Smooth muscle cell (in vitro differentiated cells): ENCODE results near the gene HAPLN1. TPM values are rescaled to one million over a fixed set of nuclear protein-coding genes. Genes with fewer than 3 reads are reported as not detected.
"Not testable (repeated sequence)": the region's sequence is repeated elsewhere in the genome, so short reads cannot be mapped to it uniquely, and the experiment has no call there.

Source experiments
- DNase-seq: peaks from one replicate; lab custom pipeline; 2025; ENCODE audit not compliant: unreplicated experiment; lab: John Stamatoyannopoulos, UW
- H2AFZ ChIP-seq: fragments of 200-600 bp; sonication (generic); 2 replicates; pipeline ENCODE4 v1.6.0; 2016; ENCODE audit warnings: antibody characterized with exemption, low read depth, mild to moderate bottlenecking
- H3F3A ChIP-seq: fragments of 200-600 bp; sonication (generic); 2 replicates; pipeline ENCODE4 v1.6.0; 2017; ENCODE audit warnings: antibody characterized with exemption, low read depth
- H3K27ac ChIP-seq: fragments of 200-600 bp; sonication (generic); 2 replicates; pipeline ENCODE4 v1.5.1; 2016; ENCODE audit warnings: low read depth, mild to moderate bottlenecking
- H3K27me3 ChIP-seq: fragments of 200-600 bp; sonication (generic); 2 replicates; pipeline ENCODE4 v1.6.1; 2016; ENCODE audit warnings: low read depth, mild to moderate bottlenecking
- H3K36me3 ChIP-seq: fragments of 200-600 bp; sonication (generic); 2 replicates; pipeline ENCODE4 v1.5.1; 2016; ENCODE audit warnings: low read depth
- H3K4me1 ChIP-seq: fragments of 200-600 bp; sonication (generic); 2 replicates; pipeline ENCODE4 v1.5.1; 2016; ENCODE audit warnings: low read depth
- H3K4me2 ChIP-seq: fragments of 200-600 bp; sonication (generic); 2 replicates; pipeline ENCODE4 v1.6.0; 2016; ENCODE audit warnings: mild to moderate bottlenecking
- H3K4me3 ChIP-seq: fragments of 200-600 bp; sonication (generic); 2 replicates; pipeline ENCODE4 v1.5.1; 2016; ENCODE audit warnings: mild to moderate bottlenecking
- H3K79me2 ChIP-seq: fragments of 200-600 bp; sonication (generic); 2 replicates; pipeline ENCODE4 v1.6.0; 2016; ENCODE audit warnings: low read depth, mild to moderate bottlenecking
- H3K9ac ChIP-seq: fragments of 200-600 bp; sonication (generic); 2 replicates; pipeline ENCODE4 v1.6.0; 2016; ENCODE audit warnings: low read depth
- H3K9me3 ChIP-seq: fragments of 200-600 bp; sonication (generic); replicated peaks from 2 replicates; pipeline ENCODE4 v1.5.1; 2016; ENCODE audit warnings: low read depth
- H4K20me1 ChIP-seq: fragments of 200-600 bp; sonication (generic); 2 replicates; pipeline ENCODE4 v1.6.0; 2016; ENCODE audit warnings: low read depth
- CTCF ChIP-seq: fragments of 200-600 bp; sonication (generic); IDR thresholded peaks from 2 replicates; pipeline ENCODE4 v1.5.1; 2017; ENCODE audit warnings: borderline replicate concordance, mild to moderate bottlenecking, antibody characterized with exemption; ENCODE audit not compliant: insufficient read depth, poor library complexity, severe bottlenecking
- WGBS: methylation state at CpG from one replicate; pipeline ENCODE4 v1.1.7; 2016; ENCODE audit warnings: low lambda C conversion rate; 5-methylcytosine and 5-hydroxymethylcytosine counted together
- polyA plus RNA-seq: library from polyadenylated mRNA; unstranded; fragments of >200 nt; fragmentation: Nextera tagmentation; extraction: Ambion mirVana; gene quantifications from 2 replicates; pipeline ENCODE4 v1.2.1, GENCODE V29; 2016
- total RNA-seq: library from RNA; depleted of rRNA; stranded (reverse); fragments of >200 nt; gene quantifications from 2 replicates; pipeline ENCODE4 v1.2.3, GENCODE V29; 2014

HAPLN1 gene
- total and polyA plus RNA-seq, 2 experiments from 2014 or later: 69.8 to 119 TPM

- no peak for DNase-seq
- no peaks in the 10 kb centered on the region for H3K36me3 ChIP-seq
- no peak for TF ChIP-seq CTCF
- H2AFZ ChIP-seq: peak overlapping the region; percentile 1
- H3K9me3 ChIP-seq: no peaks in the 10 kb centered on the region
- no peaks in the 10 kb centered on the region for H3K79me2 ChIP-seq
- no peak overlapping the region for H3K9ac ChIP-seq
- H3K27me3 ChIP-seq: no peaks in the 10 kb centered on the region
- no peak overlapping the region for H3K4me2 ChIP-seq
- no peak overlapping the region for H3K4me3 ChIP-seq
- H3K27ac ChIP-seq: no peak overlapping the region
- no peaks in the 10 kb centered on the region for H4K20me1 ChIP-seq
- no peaks in the 10 kb centered on the region for H3F3A ChIP-seq
- 63% methylated on average over 1 of the region's 1 CpG for WGBS
- H3K4me1 ChIP-seq: no peaks in the 10 kb centered on the region
Observed at GRCh38 chr5:83744821-83745220, 24.2 kb upstream of the HAPLN1 start.

- no peak overlapping the region for H3K4me3 ChIP-seq
- H3K79me2 ChIP-seq: no peaks in the 10 kb centered on the region
- TF ChIP-seq CTCF: no peak
- no peaks in the 10 kb centered on the region for H3K4me1 ChIP-seq
- H3F3A ChIP-seq: no peaks in the 10 kb centered on the region
- H3K4me2 ChIP-seq: no peak overlapping the region
- H4K20me1 ChIP-seq: no peaks in the 10 kb centered on the region
- DNase-seq: no peak
- H3K27me3 ChIP-seq: no peaks in the 10 kb centered on the region
- H3K9me3 ChIP-seq: no peaks in the 10 kb centered on the region
- no peaks in the 10 kb centered on the region for H3K36me3 ChIP-seq
- H3K27ac ChIP-seq: no peak overlapping the region
- no peak overlapping the region for H2AFZ ChIP-seq
- no peak overlapping the region for H3K9ac ChIP-seq
- 95% methylated on average over 4 of the region's 4 CpGs for WGBS
Observed at GRCh38 chr5:83742089-83742488, 21.4 kb upstream of the HAPLN1 start.

GRCh38 chr5:83741571-83741970 is 20.9 kb upstream of the HAPLN1 start:
- no peaks in the 10 kb centered on the region for H3F3A ChIP-seq
- no peak overlapping the region for H3K4me3 ChIP-seq
- H3K27me3 ChIP-seq: no peaks in the 10 kb centered on the region
- H2AFZ ChIP-seq: no peak overlapping the region
- DNase-seq: no peak
- H3K36me3 ChIP-seq: no peaks in the 10 kb centered on the region
- no peak overlapping the region for H3K27ac ChIP-seq
- 92% methylated on average over 3 of the region's 3 CpGs for WGBS
- no peaks in the 10 kb centered on the region for H3K9me3 ChIP-seq
- TF ChIP-seq CTCF: no peak
- no peaks in the 10 kb centered on the region for H3K79me2 ChIP-seq
- H3K4me1 ChIP-seq: no peaks in the 10 kb centered on the region
- H3K9ac ChIP-seq: no peak overlapping the region
- no peak overlapping the region for H3K4me2 ChIP-seq
- H4K20me1 ChIP-seq: no peaks in the 10 kb centered on the region

- Histone ChIP-seq H3F3A (no peaks in the 10 kb centered on the region), H2AFZ (no peak overlapping the region), H3K27me3 (no peaks in the 10 kb centered on the region), H3K4me2 (no peak overlapping the region), H3K36me3 (no peaks in the 10 kb centered on the region), H3K27ac (no peak overlapping the region), H3K4me3 (no peak overlapping the region), H4K20me1 (no peaks in the 10 kb centered on the region), H3K9me3 (no peaks in the 10 kb centered on the region), H3K4me1 (no peaks in the 10 kb centered on the region), H3K9ac (no peak overlapping the region), H3K79me2 (no peaks in the 10 kb centered on the region)
- WGBS: 94% methylated on average over 2 of the region's 2 CpGs
- no peak for TF ChIP-seq CTCF
- no peak for DNase-seq
Observed at GRCh38 chr5:83740741-83741140, 20.1 kb upstream of the HAPLN1 start.

GRCh38 chr5:83736169-83736568 is 15.5 kb upstream of the HAPLN1 start:
- not testable (repeated sequence) for H3K36me3 ChIP-seq
- 96% methylated on average over 2 of the region's 2 CpGs for WGBS

GRCh38 chr5:83735058-83735457 is 14.4 kb upstream of the HAPLN1 start:
- not testable (repeated sequence) for DNase-seq, H3K36me3 ChIP-seq, H3K9ac ChIP-seq, H3K4me2 ChIP-seq, H2AFZ ChIP-seq, H3K79me2 ChIP-seq, H3K4me1 ChIP-seq, H3K9me3 ChIP-seq, H3K4me3 ChIP-seq, H3K27ac ChIP-seq, H3F3A ChIP-seq, H3K27me3 ChIP-seq, H4K20me1 ChIP-seq

More at GRCh38 chr5:83736169-83736568, 15.5 kb upstream of the HAPLN1 start:
- not testable (repeated sequence) for H3F3A ChIP-seq, H3K9me3 ChIP-seq, H2AFZ ChIP-seq, H3K27me3 ChIP-seq, H3K79me2 ChIP-seq, H3K27ac ChIP-seq, H4K20me1 ChIP-seq, DNase-seq, H3K4me2 ChIP-seq, H3K4me1 ChIP-seq, H3K4me3 ChIP-seq, H3K9ac ChIP-seq
